IPS-11a (cell line): Measurements from ENCODE around the gene RABGGTB.
"Not testable (repeated sequence)": the region's sequence is repeated elsewhere in the genome, so short reads cannot be mapped to it uniquely, and the experiment has no call there.

ENCODE experiments used
- H3K4me3 ChIP-seq: one replicate; pipeline ENCODE4 v1.5.1; 2013; ENCODE audit warnings: low read depth, low read length, control low read depth

RABGGTB gene

GRCh38 chr1:75794382-75794781 is 8.3 kb downstream of the RABGGTB start:
- no peak overlapping the region for H3K4me3 ChIP-seq

GRCh38 chr1:75795703-75796193 is 9.7 kb downstream of the RABGGTB start:
- no peak overlapping the region for H3K4me3 ChIP-seq

- H3K4me3 ChIP-seq = no peak within 1 kb of the TSS
These were observed 10.6 kb downstream of the RABGGTB start, which contains the start of gene MSH4 for GRCh38 chr1:75796376-75797272. Gene MSH4 (plus strand): TSS chr1:75796882. CDS start chr1:75796986, 104 bp downstream.

GRCh38 chr1:75797273-75797588 is 11.2 kb downstream of the RABGGTB start:
- H3K4me3 ChIP-seq = no peak overlapping the region

- H3K4me3 ChIP-seq = no peak overlapping the region
These were observed 11.7 kb downstream of the RABGGTB start for GRCh38 chr1:75797606-75798216.

- H3K4me3 ChIP-seq = not testable (repeated sequence)
These were observed 15.4 kb downstream of the RABGGTB start for GRCh38 chr1:75801480-75801879.

GRCh38 chr1:75808921-75809320 is 22.9 kb downstream of the RABGGTB start:
- H3K4me3 ChIP-seq = no peak overlapping the region

- H3K4me3 ChIP-seq = not testable (repeated sequence)
These were observed 24.1 kb downstream of the RABGGTB start for GRCh38 chr1:75810113-75810512.

GRCh38 chr1:75811211-75811981 is 25.3 kb downstream of the RABGGTB start:
- H3K4me3 ChIP-seq = no peak overlapping the region

GRCh38 chr1:75812065-75812464 is 26.0 kb downstream of the RABGGTB start:
- H3K4me3 ChIP-seq = no peak overlapping the region

- H3K4me3 ChIP-seq = not testable (repeated sequence)
These were observed 37.5 kb downstream of the RABGGTB start for GRCh38 chr1:75823596-75823995.

- no peak overlapping the region for H3K4me3 ChIP-seq
These were observed 50.6 kb downstream of the RABGGTB start for GRCh38 chr1:75836528-75837100.

- H3K4me3 ChIP-seq = no peak overlapping the region
These were observed 52.0 kb downstream of the RABGGTB start for GRCh38 chr1:75838079-75838478.

- H3K4me3 ChIP-seq = no peak overlapping the region
These were observed 55.4 kb downstream of the RABGGTB start for GRCh38 chr1:75841421-75841820.
